Sigmoid colon (tissue), 7 donors: Measurements from ENCODE around the gene FOXP1. TPM values are rescaled to one million over a fixed set of nuclear protein-coding genes. Genes with fewer than 3 reads are reported as not detected.

ENCODE experiments used
- DNase-seq: peaks from one replicate; pipeline ENCODE4 v3.0.0-alpha.2; 2019
- H3K27ac ChIP-seq, 4 donors: fragments of 200-600 bp; sonication (generic); one replicate each; pipeline ENCODE4 v1.5.1; 2016 to 2019; ENCODE audit warnings: mild to moderate bottlenecking in 1 of 4
- H3K27me3 ChIP-seq, 3 donors: fragments of 200-600 bp; sonication (generic); one replicate each; pipeline ENCODE4 v1.5.1; 2019; ENCODE audit warnings: mild to moderate bottlenecking in 1 of 3
- H3K36me3 ChIP-seq, 4 donors: fragments of 200-600 bp; sonication (generic); one replicate each; pipeline ENCODE4 v1.5.1; 2016 to 2019
- H3K4me1 ChIP-seq, 4 donors: fragments of 200-600 bp; sonication (generic); one replicate each; pipeline ENCODE4 v1.5.1; 2017 to 2019
- H3K4me3 ChIP-seq, 4 donors: fragments of 200-600 bp; sonication (generic); one replicate each; pipeline ENCODE4 v1.5.1; 2017 to 2019; ENCODE audit warnings: mild to moderate bottlenecking in 2 of 4, moderate library complexity in 1 of 4
- H3K9me3 ChIP-seq, 4 donors: fragments of 200-600 bp in 3 of 4; sonication (generic) in 3 of 4; one replicate each; pipeline versions ENCODE4 v1.5.1 to v1.6.1; 2013 to 2019
- CTCF ChIP-seq, 4 experiments: fragments of 450-650 bp in 3 of 4; fragments of 200-600 bp in 1 of 4; IDR thresholded peaks; one replicate each; pipeline ENCODE4 v1.5.1; 2016 to 2019; ENCODE audit warnings: antibody characterized with exemption in 4 of 4, mild to moderate bottlenecking in 3 of 4, moderate library complexity in 2 of 4
- EP300 ChIP-seq, 4 donors: sonication (generic); formaldehyde crosslinking; IDR thresholded peaks; one replicate each; pipeline ENCODE4 v1.6.1; 2017; ENCODE audit warnings: antibody characterized with exemption in 4 of 4
- POLR2A ChIP-seq, 2 donors: fragments of 450-650 bp; IDR thresholded peaks; one replicate each; pipeline ENCODE4 v1.6.1; 2016; ENCODE audit warnings: antibody characterized with exemption in 2 of 2, mild to moderate bottlenecking in 2 of 2, moderate library complexity in 2 of 2
- POLR2AphosphoS5 ChIP-seq, 4 donors: sonication (generic); formaldehyde crosslinking; IDR thresholded peaks; one replicate each; pipeline ENCODE4 v1.6.1; 2017; ENCODE audit warnings: antibody characterized with exemption in 4 of 4
- WGBS, 2 donors: extraction: QIAGEN DNeasy Blood & Tissue Kit; methylation state at CpG; one replicate each; pipeline ENCODE4 v1.1.7; 2013; 5-methylcytosine and 5-hydroxymethylcytosine counted together
- intact Hi-C: fragments of 100-400 bp; cut with DNase I; formaldehyde crosslinking; loops from one replicate; pipeline ENCODE4 v1.15.1; 2023
- polyA plus RNA-seq, 3 donors: library from polyadenylated mRNA; stranded (reverse); fragments of 200-250 nt; gene quantifications; one replicate each; pipeline ENCODE4 v1.2.3, GENCODE V29; 2013
- total RNA-seq, 4 donors: library from RNA; depleted of rRNA; stranded (reverse); fragments of >200 nt; gene quantifications; one replicate each; pipeline ENCODE4 v1.1.0, GENCODE V29; 2016
- donor health status: healthy with polysubstance abuse.
- donor health status: Bipolar disorder and iron deficiency.
- donor health status: healthy.

FOXP1 gene
- total and polyA plus RNA-seq, 7 donors: 13.8 to 232 (median 139) TPM

- Histone ChIP-seq H3K36me3 (no peaks in the 10 kb centered on the region), H3K27ac (no peak overlapping the region), H3K4me1 (no peaks in the 10 kb centered on the region), H3K9me3 (peaks cover 0 to 3% (median 0%) of the 10 kb centered on the region in 4 donors), H3K4me3 (no peak overlapping the region), H3K27me3 (no peaks in the 10 kb centered on the region)
- intact Hi-C loops: no loop called here
- no peak for TF ChIP-seq CTCF (IDR thresholded peaks at IDR 0.05)
- no peak for TF ChIP-seq POLR2A (IDR thresholded peaks at IDR 0.05)
- no peak for TF ChIP-seq EP300 (IDR thresholded peaks at IDR 0.05)
- no peak for TF ChIP-seq POLR2AphosphoS5 (IDR thresholded peaks at IDR 0.05)
- 94 to 98% methylated on average over 4 of the region's 4 CpGs for WGBS, 2 donors
- DNase-seq: no peak
Observed at GRCh38 chr3:70927239-70927638, 656.3 kb downstream of the FOXP1 start.

GRCh38 chr3:70926835-70927234, 656.7 kb downstream of the FOXP1 start:
- no peaks in the 10 kb centered on the region for H3K36me3 ChIP-seq
- WGBS, 2 donors: 80 to 83% methylated on average over 7 of the region's 7 CpGs
- intact Hi-C loops: no loop called here
- H3K4me1 ChIP-seq: no peaks in the 10 kb centered on the region
- H3K27me3 ChIP-seq: no peaks in the 10 kb centered on the region
- H3K4me3 ChIP-seq: no peak overlapping the region
- H3K9me3 ChIP-seq: peaks cover 0 to 3% (median 0%) of the 10 kb centered on the region in 4 donors
- TF ChIP-seq EP300 (IDR thresholded peaks at IDR 0.05): no peak
- TF ChIP-seq POLR2A (IDR thresholded peaks at IDR 0.05): no peak
- no peak for TF ChIP-seq POLR2AphosphoS5 (IDR thresholded peaks at IDR 0.05)
- TF ChIP-seq CTCF (IDR thresholded peaks at IDR 0.05): no peak
- no peak for DNase-seq
- H3K27ac ChIP-seq: no peak overlapping the region

- H3K4me3 ChIP-seq: no peak overlapping the region
- no peak for DNase-seq
- H3K36me3 ChIP-seq: no peaks in the 10 kb centered on the region
- peaks cover 0 to 3% (median 0%) of the 10 kb centered on the region in 4 donors for H3K9me3 ChIP-seq
- H3K27ac ChIP-seq: no peak overlapping the region
- peaks cover 0 to 7% (median 6%) of the 10 kb centered on the region in 4 donors for H3K4me1 ChIP-seq
- H3K27me3 ChIP-seq: no peaks in the 10 kb centered on the region
- intact Hi-C loops: no loop called here
- TF ChIP-seq CTCF (IDR thresholded peaks at IDR 0.05) (no peak), POLR2AphosphoS5 (IDR thresholded peaks at IDR 0.05) (no peak), EP300 (IDR thresholded peaks at IDR 0.05) (no peak), POLR2A (IDR thresholded peaks at IDR 0.05) (no peak)
- WGBS, 2 donors: 84 to 87% methylated on average over 3 of the region's 3 CpGs
Observed at GRCh38 chr3:70919661-70920060, 663.9 kb downstream of the FOXP1 start.

- no peak overlapping the region for H3K27ac ChIP-seq
- no peak for DNase-seq
- H3K4me3 ChIP-seq: no peak overlapping the region
- H3K4me1 ChIP-seq: peaks cover 0 to 7% (median 6%) of the 10 kb centered on the region in 4 donors
- H3K9me3 ChIP-seq: peaks cover 0 to 3% (median 0%) of the 10 kb centered on the region in 4 donors
- TF ChIP-seq CTCF (IDR thresholded peaks at IDR 0.05) (no peak), EP300 (IDR thresholded peaks at IDR 0.05) (no peak)
- intact Hi-C loops: no loop called here
- H3K27me3 ChIP-seq: no peaks in the 10 kb centered on the region
- WGBS, 2 donors: 91 to 94% methylated on average over 7 of the region's 7 CpGs
- no peaks in the 10 kb centered on the region for H3K36me3 ChIP-seq
Observed at GRCh38 chr3:70919091-70919490, 664.4 kb downstream of the FOXP1 start.

GRCh38 chr3:70916375-70917055, 667.0 kb downstream of the FOXP1 start:
- H3K27me3 ChIP-seq: no peaks in the 10 kb centered on the region
- 63 to 68% methylated on average over 4 of the region's 4 CpGs for WGBS, 2 donors
- no peak for DNase-seq
- no peaks in the 10 kb centered on the region for H3K36me3 ChIP-seq
- no peaks in the 10 kb centered on the region for H3K9me3 ChIP-seq
- TF ChIP-seq POLR2A (IDR thresholded peaks at IDR 0.05) (no peak), EP300 (IDR thresholded peaks at IDR 0.05) (no peak), POLR2AphosphoS5 (IDR thresholded peaks at IDR 0.05) (no peak), CTCF (IDR thresholded peaks at IDR 0.05) (no peak)
- no peak overlapping the region for H3K4me3 ChIP-seq
- peaks cover 0 to 7% (median 6%) of the 10 kb centered on the region in 4 donors for H3K4me1 ChIP-seq
- no peak overlapping the region for H3K27ac ChIP-seq
- intact Hi-C loops: no loop called here
